DMS53 (cell line): ENCODE measurements around the gene GPX8.

ENCODE experiments used
- DNase-seq: peaks from one replicate; lab custom pipeline; 2025; lab: John Stamatoyannopoulos, UW

GPX8 gene

GRCh38 chr5:55172937-55173686, 13.1 kb downstream of the GPX8 start, which contains the start of gene CDC20B:
TSS of gene CDC20B (minus strand) at chr5:55173177. CDS start at chr5:55173000, 177 bp downstream.
- DNase-seq, result peak; percentile 90

- DNase-seq, result peak; percentile 59
Observed at GRCh38 chr5:55173687-55174230, 13.8 kb downstream of the GPX8 start.

GRCh38 chr5:55175781-55176175, 15.8 kb downstream of the GPX8 start:
- no peak for DNase-seq

GRCh38 chr5:55176176-55176818, 16.3 kb downstream of the GPX8 start:
- peak; percentile 88 for DNase-seq

GRCh38 chr5:55177078-55177477, 17.1 kb downstream of the GPX8 start:
- no peak for DNase-seq

GRCh38 chr5:55180016-55180415, 20.0 kb downstream of the GPX8 start:
- no peak for DNase-seq

- DNase-seq, result peak; percentile 86
Observed at GRCh38 chr5:55187370-55187769, 27.4 kb downstream of the GPX8 start.

GRCh38 chr5:55188656-55189540, 28.9 kb downstream of the GPX8 start:
- DNase-seq, result peak; percentile 74

DNA sequence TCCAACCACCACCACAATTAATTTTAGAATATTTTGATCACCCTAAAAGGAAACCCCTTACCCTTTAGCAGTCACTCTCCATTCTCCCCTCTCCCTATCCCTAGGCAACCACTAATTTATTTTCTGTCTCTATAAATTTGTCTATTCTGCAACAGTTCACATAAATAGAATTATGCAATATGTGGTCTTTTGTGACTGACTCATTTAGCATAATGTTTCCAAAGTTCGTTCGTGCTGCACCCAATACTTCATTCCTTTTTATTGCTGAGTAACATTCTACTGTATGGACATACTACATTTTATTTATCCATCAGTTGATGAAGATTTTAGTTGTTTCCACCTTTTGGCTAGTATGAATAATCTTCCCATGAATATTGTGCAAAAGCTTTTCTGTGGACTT, 31.2 kb downstream of the GPX8 start:
- no peak for DNase-seq

DNA sequence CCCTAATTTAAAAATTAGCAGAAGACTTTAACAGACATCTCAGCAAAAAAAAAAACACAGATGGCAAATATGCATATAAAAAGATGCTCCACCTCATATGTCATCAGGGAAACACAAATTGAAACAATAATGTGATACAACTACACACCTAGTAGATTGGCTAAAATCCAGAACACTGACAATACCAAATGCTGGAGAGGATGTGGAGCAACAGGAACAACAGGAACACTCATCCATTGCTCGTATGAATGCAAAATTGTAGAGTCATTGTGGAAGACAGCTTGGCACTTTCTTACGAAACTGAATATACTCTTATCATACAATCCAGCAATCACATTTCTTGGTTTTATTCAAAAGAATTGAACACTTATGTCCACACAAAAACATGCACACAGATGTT, 45.0 kb downstream of the GPX8 start:
- DNase-seq, result no peak

DNA sequence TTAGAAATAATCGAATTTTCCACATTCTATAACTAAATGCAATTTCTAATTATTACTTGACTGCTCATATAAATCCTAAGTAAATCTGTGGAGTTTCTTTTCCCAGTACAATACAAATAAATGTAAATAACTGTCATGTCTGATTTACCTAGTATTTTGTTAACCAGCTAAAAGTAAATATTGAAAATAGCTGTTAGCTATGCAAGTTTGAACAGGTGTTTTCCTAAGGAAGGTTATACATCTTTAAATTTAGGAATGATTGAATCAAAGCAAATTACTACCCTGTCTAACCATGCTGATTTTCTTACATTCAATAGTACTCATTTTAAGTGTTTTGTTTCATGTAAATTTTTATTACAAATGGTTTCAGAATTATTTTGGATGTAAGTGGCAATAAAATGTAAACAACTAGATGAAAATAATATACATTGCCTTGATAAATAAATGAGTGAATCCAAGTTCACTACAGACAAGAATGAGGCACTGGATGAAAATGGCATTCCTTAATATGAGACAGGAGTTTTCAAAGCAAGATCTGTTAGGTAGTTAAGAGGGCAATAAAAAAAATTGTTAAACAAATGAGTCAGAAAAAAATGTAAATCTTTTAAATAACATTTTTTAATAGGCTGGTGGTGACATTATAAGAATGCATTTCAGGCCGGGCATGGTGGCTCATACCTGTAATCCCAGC, 51.4 kb downstream of the GPX8 start:
- DNase-seq, result peak; percentile 60
